GM12892 (cell line): ENCODE data around the gene OR7C1.

Experiments
- POLR2A ChIP-seq: IDR thresholded peaks from 2 replicates; pipeline ENCODE4 v1.6.1; 2011; ENCODE audit warnings: low read depth, low read length, control low read depth
- POLR2AphosphoS5 ChIP-seq: IDR thresholded peaks from 2 replicates; pipeline ENCODE4 v1.6.1; 2011; ENCODE audit warnings: low read depth, low read length, control low read depth
- TAF1 ChIP-seq: IDR thresholded peaks from 2 replicates; pipeline ENCODE4 v1.6.1; 2011; ENCODE audit warnings: low read depth, mild to moderate bottlenecking, control low read depth, low read length, borderline replicate concordance

DNA sequence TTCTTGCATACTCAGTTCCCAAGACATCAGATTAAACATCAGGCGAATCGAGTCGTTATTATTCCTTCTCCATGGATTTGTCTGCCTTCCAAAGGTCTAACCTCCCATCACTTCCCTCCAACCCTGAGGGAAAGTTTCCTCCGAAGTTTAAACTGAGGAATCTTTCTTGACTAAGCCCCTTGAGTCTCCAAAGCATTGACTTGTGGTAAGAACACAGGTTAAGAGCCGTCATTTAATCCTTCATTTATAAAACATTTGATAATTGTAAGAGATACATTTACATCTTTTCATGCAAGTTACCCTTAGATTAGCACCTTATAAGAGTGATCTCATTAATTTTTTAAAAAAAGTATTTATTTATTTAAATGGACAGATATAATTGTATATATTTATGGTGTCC, 13.8 kb upstream of the OR7C1 start, which contains the start of gene OR7A10:
- TF ChIP-seq POLR2A (no peak), POLR2AphosphoS5 (no peak), TAF1 (no peak)
